Endothelial cell of umbilical vein (primary cell): ENCODE measurements around the gene HOXD3. TPM values are rescaled to one million over a fixed set of nuclear protein-coding genes. Genes with fewer than 3 reads are reported as not detected.

ENCODE experiments used
- BruUV-seq: library from RNA; stranded (reverse); fragments of 400-500 nt; replicated peaks from 2 replicates; lab custom pipeline; 2021; lab: Mats Ljungman, UMichigan
- CTCF ChIA-PET: fragments of 300-600, 350-600 bp; sonication (Branson Sonifier 250); formaldehyde crosslinking; loops from one replicate; lab custom pipeline; 2021; ENCODE audit warnings: antibody characterized with exemption, inconsistent platforms; lab: Charles Lee
- POLR2A ChIA-PET: fragments of 300-600, 350-600 bp; sonication (Branson Sonifier 250); formaldehyde crosslinking; loops from one replicate; lab custom pipeline; 2021; ENCODE audit warnings: antibody characterized with exemption, inconsistent platforms; lab: Charles Lee
- DNase-seq: peaks from one replicate; pipeline ENCODE4 v3.0.0-alpha.2; 2011; ENCODE audit warnings: low read depth, low spot score
- FAIRE-seq: peaks from 2 replicates; lab custom pipeline; 2011; peaks lifted over from hg19 to GRCh38; lab: Jason Lieb, UNC
- H2AFZ ChIP-seq: 2 replicates; pipeline ENCODE4 v1.6.0; 2012; ENCODE audit warnings: low read depth, low read length, control low read depth, inconsistent platforms
- H3K27ac ChIP-seq: 2 replicates; pipeline ENCODE4 v1.5.1; 2011; ENCODE audit warnings: low read depth, mild to moderate bottlenecking, control low read depth, low read length, moderate library complexity; ENCODE audit not compliant: insufficient read depth
- H3K27me3 ChIP-seq, 2 experiments: 2 replicates each; pipeline versions ENCODE4 v1.6.0 to v1.6.1; 2011; ENCODE audit warnings: low read length in 2 of 2, mixed read lengths in 1 of 2; ENCODE audit not compliant: control insufficient read depth in 2 of 2, insufficient read depth in 2 of 2
- H3K36me3 ChIP-seq, 2 experiments: 2 replicates in 1 of 2; 3 replicates in 1 of 2; pipeline ENCODE4 v1.5.1; 2011; ENCODE audit warnings: low read length in 2 of 2, mild to moderate bottlenecking in 1 of 2, moderate library complexity in 1 of 2; ENCODE audit not compliant: control insufficient read depth in 2 of 2, insufficient read depth in 2 of 2; ENCODE audit errors: extremely low read depth in 1 of 2
- H3K4me1 ChIP-seq: 3 replicates; pipeline ENCODE4 v1.5.1; 2011; ENCODE audit warnings: mild to moderate bottlenecking, low read length; ENCODE audit not compliant: control insufficient read depth, insufficient read depth; ENCODE audit errors: extremely low read depth
- H3K4me2 ChIP-seq: 2 replicates; pipeline ENCODE4 v1.6.1; 2011; ENCODE audit warnings: low read length, control low read depth, mixed read lengths; ENCODE audit not compliant: insufficient read depth
- H3K4me3 ChIP-seq, 3 experiments: fragments of 200-600 bp in 1 of 3; sonication (generic), shearing (Covaris generic) in 1 of 3; replicated peaks in 1 of 3; 2 replicates each; pipeline ENCODE4 v1.5.1; 2011 to 2016; ENCODE audit warnings: control low read depth in 3 of 3, low read length in 3 of 3, mild to moderate bottlenecking in 2 of 3, inconsistent platforms in 1 of 3, low read depth in 1 of 3, moderate library complexity in 1 of 3; ENCODE audit not compliant: insufficient read depth in 1 of 3
- H3K79me2 ChIP-seq: 2 replicates; pipeline ENCODE4 v1.6.0; 2012; ENCODE audit warnings: low read length, inconsistent platforms; ENCODE audit not compliant: control insufficient read depth, insufficient read depth
- H3K9ac ChIP-seq: replicated peaks from 2 replicates; pipeline ENCODE3; 2011; ENCODE audit warnings: low read length, control low read depth; ENCODE audit not compliant: insufficient read depth; ENCODE audit errors: extremely low read depth
- H3K9me1 ChIP-seq: replicated peaks from 3 replicates; pipeline ENCODE4 v1.6.0; 2011; ENCODE audit warnings: mild to moderate bottlenecking, low read length; ENCODE audit not compliant: control insufficient read depth, insufficient read depth; ENCODE audit errors: extremely low read depth
- H3K9me3 ChIP-seq: replicated peaks from 2 replicates; pipeline ENCODE4 v1.5.1; 2012; ENCODE audit warnings: low read length, inconsistent platforms; ENCODE audit not compliant: control insufficient read depth, insufficient read depth
- H4K20me1 ChIP-seq: replicated peaks from 2 replicates; pipeline ENCODE3; 2011; ENCODE audit warnings: mild to moderate bottlenecking, low read length; ENCODE audit not compliant: control insufficient read depth, insufficient read depth; ENCODE audit errors: extremely low read depth
- EZH2 ChIP-seq: IDR thresholded peaks from 2 replicates; pipeline ENCODE4 v1.6.1; 2012; ENCODE audit warnings: borderline replicate concordance, low read depth, mild to moderate bottlenecking, moderate library complexity, low read length, inconsistent platforms; ENCODE audit not compliant: severe bottlenecking
- FOS ChIP-seq: IDR thresholded peaks from 2 replicates; pipeline ENCODE4 v1.6.1; 2011; ENCODE audit warnings: mild to moderate bottlenecking, low read length, moderate library complexity, borderline replicate concordance; ENCODE audit not compliant: insufficient read depth
- GATA2 ChIP-seq: IDR thresholded peaks from 2 replicates; pipeline ENCODE4 v1.7.0; 2011; ENCODE audit warnings: low read depth, mild to moderate bottlenecking, moderate library complexity, mixed read lengths, low read length; ENCODE audit not compliant: insufficient read length, insufficient read depth
- JUN ChIP-seq: IDR thresholded peaks from 2 replicates; pipeline ENCODE4 v1.6.1; 2011; ENCODE audit warnings: borderline replicate concordance, low read depth; ENCODE audit not compliant: insufficient read length, insufficient read depth
- MYC ChIP-seq: IDR thresholded peaks from one replicate; pipeline ENCODE4 v1.6.1; 2011; ENCODE audit warnings: mild to moderate bottlenecking, low read depth, low read length
- POLR2A ChIP-seq: IDR thresholded peaks from 2 replicates; pipeline ENCODE4 v1.6.1; 2012; ENCODE audit warnings: low read depth, mild to moderate bottlenecking, control low read depth, low read length
- POLR2AphosphoS5 ChIP-seq: IDR thresholded peaks from 2 replicates; pipeline ENCODE4 v1.6.1; 2012; ENCODE audit warnings: low read depth, mild to moderate bottlenecking, control low read depth, low read length, moderate library complexity; ENCODE audit not compliant: insufficient read depth
- dilution Hi-C: fragments of 300-500 bp; cut with MboI; formaldehyde crosslinking; loops from one replicate; pipeline ENCODE4 v1.15.0; 2019; ENCODE audit warnings: low sequenced_read_pairs; ENCODE audit not compliant: extremely low pct_ligation_motif_present
- intact Hi-C: fragments of 100-400 bp; cut with micrococcal nuclease; formaldehyde crosslinking; loops from one replicate; pipeline ENCODE4 v1.10.0; 2022
- polyA plus RNA-seq, 4 experiments: library from polyadenylated mRNA; depleted of rRNA in 3 of 4; stranded (reverse) in 3 of 4; unstranded in 1 of 4; fragments of >200 nt; gene quantifications; 2 replicates each; pipeline versions ENCODE4 v1.2.1 to v1.2.3, GENCODE V29; 2011 to 2012; ENCODE audit warnings: missing spikeins in 1 of 4
- total RNA-seq: library from RNA; stranded (reverse); gene quantifications from 2 replicates; pipeline ENCODE4 v1.2.3, GENCODE V29; 2021
- TF ChIP-seq, protein P1 (sequence below), 2 donors: IDR thresholded peaks; 1 replicate in 1 of 2; 2 replicates in 1 of 2; pipeline ENCODE4 v1.5.1; 2011; ENCODE audit warnings: low read length in 2 of 2, mild to moderate bottlenecking in 2 of 2, moderate library complexity in 2 of 2, control low read depth in 1 of 2, inconsistent platforms in 1 of 2, low read depth in 1 of 2; ENCODE audit not compliant: insufficient read depth in 1 of 2; ENCODE audit errors: extremely low read depth in 1 of 2
- TF ChIP-seq, protein P2 (sequence below): IDR thresholded peaks from 2 replicates; pipeline ENCODE4 v1.6.1; 2011; ENCODE audit not compliant: insufficient read depth, insufficient read length

The HOXD3 gene
- total and polyA plus RNA-seq, 2 donors (not counting 3 experiments of a cell fraction or from before 2014, with no cell fraction given) = 2.9 to 20.9 TPM

DNA sequence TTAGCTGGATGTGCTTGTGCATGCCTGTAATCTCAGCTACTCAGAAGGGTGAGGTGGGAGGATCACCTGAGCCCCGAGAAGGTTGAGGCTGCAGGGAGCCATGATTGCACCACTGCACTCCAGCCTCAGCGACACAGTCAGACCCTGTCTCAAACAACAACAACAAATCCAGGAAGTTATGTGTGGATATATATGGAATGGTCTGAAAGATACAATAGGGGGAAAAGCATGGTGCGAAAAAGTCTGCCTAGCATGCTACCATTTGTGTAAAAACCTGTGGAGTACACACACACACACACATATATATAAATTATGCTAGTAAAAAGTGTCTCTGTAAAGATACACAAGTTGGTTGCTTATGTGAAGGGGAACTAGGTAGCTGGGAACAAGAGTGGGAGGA lies 24.4 kb downstream of the HOXD3 start:
- Histone ChIP-seq H3K4me1 (peaks cover 30% of the 10 kb centered on the region), H3K4me3 (no peak overlapping the region), H4K20me1 (no peaks in the 10 kb centered on the region), H3K27me3 (no peaks in the 10 kb centered on the region), H3K79me2 (peaks cover 2% of the 10 kb centered on the region), H3K9me1 (no peaks in the 10 kb centered on the region), H3K36me3 (no peaks in the 10 kb centered on the region), H3K9ac (no peak overlapping the region), H3K27ac (no peak overlapping the region), H3K9me3 (no peaks in the 10 kb centered on the region), H3K4me2 (no peak overlapping the region), H2AFZ (no peak overlapping the region)
- POLR2A ChIA-PET = interaction anchor here (0.7 kb wide), 1 partner anchor 29 kb away, joined by 3 read pairs; no protein-coding TSS in a partner anchor
- dilution Hi-C loops (no loop called here), intact Hi-C loops (no loop called here)
- CTCF ChIA-PET = interaction anchor here (6.6 kb wide), 1 partner anchor 274 kb away, joined by 58 read pairs; no protein-coding TSS in a partner anchor
- peak; percentile 46 for DNase-seq
- no peak for FAIRE-seq
- no peak for TF ChIP-seq POLR2A
- TF ChIP-seq, protein P1, sequence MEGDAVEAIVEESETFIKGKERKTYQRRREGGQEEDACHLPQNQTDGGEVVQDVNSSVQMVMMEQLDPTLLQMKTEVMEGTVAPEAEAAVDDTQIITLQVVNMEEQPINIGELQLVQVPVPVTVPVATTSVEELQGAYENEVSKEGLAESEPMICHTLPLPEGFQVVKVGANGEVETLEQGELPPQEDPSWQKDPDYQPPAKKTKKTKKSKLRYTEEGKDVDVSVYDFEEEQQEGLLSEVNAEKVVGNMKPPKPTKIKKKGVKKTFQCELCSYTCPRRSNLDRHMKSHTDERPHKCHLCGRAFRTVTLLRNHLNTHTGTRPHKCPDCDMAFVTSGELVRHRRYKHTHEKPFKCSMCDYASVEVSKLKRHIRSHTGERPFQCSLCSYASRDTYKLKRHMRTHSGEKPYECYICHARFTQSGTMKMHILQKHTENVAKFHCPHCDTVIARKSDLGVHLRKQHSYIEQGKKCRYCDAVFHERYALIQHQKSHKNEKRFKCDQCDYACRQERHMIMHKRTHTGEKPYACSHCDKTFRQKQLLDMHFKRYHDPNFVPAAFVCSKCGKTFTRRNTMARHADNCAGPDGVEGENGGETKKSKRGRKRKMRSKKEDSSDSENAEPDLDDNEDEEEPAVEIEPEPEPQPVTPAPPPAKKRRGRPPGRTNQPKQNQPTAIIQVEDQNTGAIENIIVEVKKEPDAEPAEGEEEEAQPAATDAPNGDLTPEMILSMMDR (IDR thresholded peaks at IDR 0.05; ENCODE audit: extremely low read depth in 1 of 2, insufficient read depth in 1 of 2, low read depth in 1 of 2, low read length in 2 of 2) = no peak
- no peak for TF ChIP-seq FOS
- TF ChIP-seq JUN = no peak
- TF ChIP-seq EZH2 = no peak
- TF ChIP-seq GATA2 = no peak
- TF ChIP-seq, protein P2, sequence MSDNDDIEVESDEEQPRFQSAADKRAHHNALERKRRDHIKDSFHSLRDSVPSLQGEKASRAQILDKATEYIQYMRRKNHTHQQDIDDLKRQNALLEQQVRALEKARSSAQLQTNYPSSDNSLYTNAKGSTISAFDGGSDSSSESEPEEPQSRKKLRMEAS = no peak
- TF ChIP-seq MYC = no peak
- no peak for TF ChIP-seq POLR2AphosphoS5
- BruUV-seq = no TSS peak
